ENCODE results near the gene CACNA2D4.

CACNA2D4 gene

DNA sequence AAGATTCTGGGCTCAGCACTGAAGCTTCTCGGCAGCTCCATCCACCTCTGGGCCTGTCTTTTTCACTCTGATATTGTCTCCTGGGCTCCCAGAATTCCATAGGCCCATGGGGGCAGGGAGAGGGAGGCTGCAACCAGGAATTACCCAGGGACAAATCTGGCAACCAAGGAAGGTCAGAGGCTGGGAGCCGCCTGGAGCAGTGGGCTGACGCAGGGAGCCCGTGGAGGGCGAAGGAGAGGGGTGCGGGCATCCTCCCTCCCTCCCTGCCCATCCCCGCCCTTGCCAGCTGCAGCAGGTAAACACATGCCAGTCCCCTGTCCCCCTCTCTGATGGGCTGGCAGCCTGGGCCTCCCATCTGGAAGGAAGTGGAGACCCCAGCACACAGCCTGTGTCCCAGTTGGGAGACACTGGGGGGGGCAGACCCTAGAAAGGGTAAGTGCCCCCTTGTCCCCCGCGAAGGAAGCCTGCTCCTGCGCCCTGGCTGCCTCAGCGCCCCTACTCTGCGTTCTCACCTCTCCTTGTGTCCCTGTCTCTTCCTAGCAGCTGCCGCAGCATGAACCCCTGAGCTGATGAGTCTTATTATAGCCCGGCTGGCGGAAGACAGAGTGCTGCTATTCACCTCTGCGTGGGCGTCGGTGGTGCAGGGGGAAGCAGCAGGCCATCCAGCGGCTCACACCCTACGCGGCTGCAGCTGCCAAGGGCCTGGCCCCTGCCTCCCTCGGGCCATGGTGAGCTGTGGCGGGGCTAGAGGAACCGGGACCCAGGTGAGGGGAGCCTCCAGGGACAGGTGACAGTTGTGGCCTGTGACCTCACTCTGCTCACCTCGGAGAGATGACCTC, 91.4 kb downstream of the CACNA2D4 start:
- Histone ChIP-seq H3K27me3 (peaks cover 0 to 78% of the 10 kb centered on the region in 2 donors), H3K36me3 (no peaks in the 10 kb centered on the region), H3K4me1 (no peaks in the 10 kb centered on the region), H3K27ac (no peak overlapping the region), H3K9me3 (no peaks in the 10 kb centered on the region), H3K4me3 (no peak overlapping the region)
- intact Hi-C loops (cut with DNase I; ENCODE audit: low total_unique reads), result no loop called here
- TF ChIP-seq, protein P1, sequence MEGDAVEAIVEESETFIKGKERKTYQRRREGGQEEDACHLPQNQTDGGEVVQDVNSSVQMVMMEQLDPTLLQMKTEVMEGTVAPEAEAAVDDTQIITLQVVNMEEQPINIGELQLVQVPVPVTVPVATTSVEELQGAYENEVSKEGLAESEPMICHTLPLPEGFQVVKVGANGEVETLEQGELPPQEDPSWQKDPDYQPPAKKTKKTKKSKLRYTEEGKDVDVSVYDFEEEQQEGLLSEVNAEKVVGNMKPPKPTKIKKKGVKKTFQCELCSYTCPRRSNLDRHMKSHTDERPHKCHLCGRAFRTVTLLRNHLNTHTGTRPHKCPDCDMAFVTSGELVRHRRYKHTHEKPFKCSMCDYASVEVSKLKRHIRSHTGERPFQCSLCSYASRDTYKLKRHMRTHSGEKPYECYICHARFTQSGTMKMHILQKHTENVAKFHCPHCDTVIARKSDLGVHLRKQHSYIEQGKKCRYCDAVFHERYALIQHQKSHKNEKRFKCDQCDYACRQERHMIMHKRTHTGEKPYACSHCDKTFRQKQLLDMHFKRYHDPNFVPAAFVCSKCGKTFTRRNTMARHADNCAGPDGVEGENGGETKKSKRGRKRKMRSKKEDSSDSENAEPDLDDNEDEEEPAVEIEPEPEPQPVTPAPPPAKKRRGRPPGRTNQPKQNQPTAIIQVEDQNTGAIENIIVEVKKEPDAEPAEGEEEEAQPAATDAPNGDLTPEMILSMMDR (IDR thresholded peaks at IDR 0.05), result no peak
- DNase-seq, result no peak

DNA sequence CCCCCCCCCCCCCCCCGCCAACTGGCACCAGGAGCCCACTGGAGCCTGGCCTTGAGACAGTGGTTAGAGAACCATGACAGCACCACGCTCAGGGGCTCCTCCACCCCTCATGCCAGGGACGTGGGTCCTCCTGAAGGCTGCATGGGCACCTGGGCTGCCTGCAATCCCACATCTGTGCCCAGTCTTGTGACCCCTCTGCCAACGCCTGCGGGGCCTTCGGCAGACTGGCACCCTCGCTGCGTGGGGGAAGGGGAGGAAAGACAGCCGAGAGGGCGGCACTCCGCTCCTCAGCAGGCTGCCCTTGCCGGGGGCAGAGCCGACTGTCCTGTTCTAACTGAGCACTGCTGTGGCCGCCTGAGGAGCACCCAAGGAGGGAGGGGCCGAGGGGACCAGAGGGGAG, 92.1 kb downstream of the CACNA2D4 start:
- H3K9me3 ChIP-seq, result no peaks in the 10 kb centered on the region
- H3K36me3 ChIP-seq, result no peaks in the 10 kb centered on the region
- no peak overlapping the region for H3K27ac ChIP-seq
- H3K4me3 ChIP-seq, result no peak overlapping the region
- TF ChIP-seq, protein P1 (IDR thresholded peaks at IDR 0.05), result no peak
- no peak for DNase-seq
- intact Hi-C loops (cut with DNase I; ENCODE audit: low total_unique reads), result no loop called here
- peaks cover 0 to 79% of the 10 kb centered on the region in 2 donors for H3K27me3 ChIP-seq
- no peaks in the 10 kb centered on the region for H3K4me1 ChIP-seq

DNA sequence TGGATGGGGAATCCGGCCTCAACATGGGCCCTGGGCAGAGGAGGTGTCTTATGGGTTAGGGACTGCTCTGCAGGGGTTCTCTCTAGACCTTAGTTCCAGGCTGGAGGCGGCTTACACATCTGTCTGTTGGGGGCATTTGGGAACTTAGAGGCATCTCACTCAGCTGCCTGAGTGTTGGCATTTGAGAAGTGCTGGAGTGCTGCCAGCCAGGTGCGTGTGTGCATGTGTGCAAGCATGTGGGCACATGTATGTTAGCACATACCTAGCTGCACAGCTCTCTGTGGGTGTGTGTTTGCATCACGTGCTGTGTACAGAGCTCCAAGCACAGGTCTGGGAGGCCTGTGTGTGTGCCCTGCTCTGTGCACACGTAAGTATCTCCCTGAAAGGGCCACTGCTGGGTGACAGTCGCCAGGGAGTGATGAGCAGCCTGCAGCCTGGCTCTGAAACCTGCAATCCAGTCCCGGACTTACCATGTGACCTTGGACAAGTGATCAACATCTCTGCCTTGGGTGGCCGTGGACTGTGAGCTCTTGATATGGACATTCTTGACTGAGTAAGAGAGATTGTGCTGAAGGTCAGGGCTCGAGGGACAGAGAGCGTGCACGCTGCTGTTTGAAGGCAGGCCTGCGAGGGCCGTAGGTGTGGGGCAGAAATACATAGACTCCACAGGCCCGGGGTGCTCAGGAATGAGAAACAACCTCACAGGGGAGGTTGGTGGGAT, 92.9 kb downstream of the CACNA2D4 start:
- intact Hi-C loops (cut with DNase I; ENCODE audit: low total_unique reads), result no loop called here
- no peaks in the 10 kb centered on the region for H3K36me3 ChIP-seq
- TF ChIP-seq, protein P1 (IDR thresholded peaks at IDR 0.05), result no peak
- H3K4me1 ChIP-seq, result peaks cover 0 to 3% (median 2%) of the 10 kb centered on the region in 4 donors
- no peak for DNase-seq
- H3K27me3 ChIP-seq, result peaks cover 0 to 81% of the 10 kb centered on the region in 2 donors
- H3K27ac ChIP-seq, result no peak overlapping the region
- H3K4me3 ChIP-seq, result no peak overlapping the region
- no peaks in the 10 kb centered on the region for H3K9me3 ChIP-seq

DNA sequence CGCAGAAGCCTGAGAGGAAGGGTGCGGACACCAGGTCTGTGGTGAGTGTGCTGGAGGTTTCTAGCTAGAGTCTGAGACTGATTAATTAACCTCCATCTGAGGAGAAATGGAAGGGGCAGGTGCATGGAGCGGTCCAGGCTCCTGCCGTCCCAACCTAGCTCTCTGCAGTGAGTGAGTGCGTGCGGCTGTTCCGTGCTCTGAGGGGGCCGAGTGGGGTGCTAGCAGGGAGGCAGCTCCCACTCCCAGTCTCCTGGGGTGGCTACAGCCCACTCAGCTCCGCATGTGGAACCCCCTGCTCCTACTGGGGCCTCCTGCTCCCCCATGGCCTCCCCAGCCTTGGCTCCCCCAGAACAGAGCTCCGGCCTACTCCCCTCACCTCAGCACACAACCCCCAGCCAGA, 95.2 kb downstream of the CACNA2D4 start:
- Histone ChIP-seq H3K36me3 (no peaks in the 10 kb centered on the region), H3K27me3 (peaks cover 0 to 75% of the 10 kb centered on the region in 2 donors), H3K4me1 (peaks cover 0 to 7% (median 2%) of the 10 kb centered on the region in 4 donors), H3K9me3 (no peaks in the 10 kb centered on the region), H3K27ac (no peak overlapping the region), H3K4me3 (no peak overlapping the region)
- TF ChIP-seq, protein P1 (IDR thresholded peaks at IDR 0.05), result no peak
- intact Hi-C loops (cut with DNase I; ENCODE audit: low total_unique reads), result no loop called here
- DNase-seq, result no peak

DNA sequence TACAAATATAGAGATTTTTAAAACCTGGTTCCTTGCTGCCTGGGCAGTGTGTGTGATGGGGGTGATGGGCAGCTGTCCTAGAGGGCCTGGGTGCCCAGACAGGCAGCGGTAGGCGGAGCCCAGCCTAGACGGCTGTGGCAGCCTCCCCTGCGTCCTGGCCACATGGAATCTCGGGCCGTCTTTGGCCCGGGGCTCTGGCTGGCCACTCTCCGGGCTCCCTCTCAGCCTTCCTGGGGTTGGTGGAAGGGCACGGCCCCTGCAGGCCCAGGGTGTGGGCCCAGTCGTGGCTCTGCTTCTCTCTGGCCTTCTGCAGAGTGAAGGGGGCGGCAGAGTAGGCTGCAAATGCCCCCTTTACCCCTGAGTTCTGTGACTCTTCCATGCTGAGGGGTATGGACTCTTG, 95.8 kb downstream of the CACNA2D4 start:
- H3K27me3 ChIP-seq, result peaks cover 0 to 70% of the 10 kb centered on the region in 2 donors
- no peaks in the 10 kb centered on the region for H3K9me3 ChIP-seq
- no peak overlapping the region for H3K27ac ChIP-seq
- intact Hi-C loops (cut with DNase I; ENCODE audit: low total_unique reads), result no loop called here
- no peak for DNase-seq
- no peaks in the 10 kb centered on the region for H3K36me3 ChIP-seq
- no peak overlapping the region for H3K4me3 ChIP-seq
- peaks cover 0 to 7% (median 2%) of the 10 kb centered on the region in 4 donors for H3K4me1 ChIP-seq
- TF ChIP-seq, protein P1 (IDR thresholded peaks at IDR 0.05), result no peak
